Uterus (tissue), 4 donors: Measurements from ENCODE around the gene GNGT2. TPM values are rescaled to one million over a fixed set of nuclear protein-coding genes. Genes with fewer than 3 reads are reported as not detected.
A peak's percentile ranks its signal among the peaks of the same experiment; 100 is the strongest.

Source experiments
- DNase-seq, 2 donors: peaks; one replicate each; pipeline ENCODE4 v3.0.0-alpha.2; 2019 to 2020
- H3K27ac ChIP-seq, 2 donors: fragments of 200-600 bp; sonication (generic); 1 replicate in 1 of 2; 2 replicates in 1 of 2; pipeline ENCODE4 v1.5.1; 2016 to 2018
- H3K27me3 ChIP-seq, 2 donors: fragments of 200-600 bp; sonication (generic); one replicate each; pipeline ENCODE4 v1.5.1; 2018 to 2019; ENCODE audit warnings: control low read depth in 1 of 2
- H3K36me3 ChIP-seq, 2 donors: fragments of 200-600 bp; sonication (generic); one replicate each; pipeline ENCODE4 v1.5.1; 2019; ENCODE audit warnings: control low read depth in 1 of 2
- H3K4me1 ChIP-seq, 2 donors: fragments of 200-600 bp; sonication (generic); one replicate each; pipeline ENCODE4 v1.5.1; 2018 to 2019; ENCODE audit warnings: control low read depth in 1 of 2
- H3K4me3 ChIP-seq, 2 donors: fragments of 200-600 bp; sonication (generic); 1 replicate in 1 of 2; 2 replicates in 1 of 2; pipeline ENCODE4 v1.5.1; 2018 to 2019; ENCODE audit warnings: mild to moderate bottlenecking in 1 of 2
- H3K9me3 ChIP-seq, 2 donors: fragments of 200-600 bp; sonication (generic); one replicate each; pipeline ENCODE4 v1.5.1; 2019; ENCODE audit warnings: control low read depth in 1 of 2
- POLR2A ChIP-seq, 2 donors: fragments of 450-650 bp; IDR thresholded peaks; one replicate each; pipeline ENCODE4 v1.6.1; 2016; ENCODE audit warnings: antibody characterized with exemption in 2 of 2, mild to moderate bottlenecking in 1 of 2, moderate library complexity in 1 of 2
- intact Hi-C: fragments of 100-400 bp; cut with DNase I; formaldehyde crosslinking; loops from one replicate; pipeline ENCODE4 v1.15.1; 2023; ENCODE audit warnings: low total_unique reads
- total RNA-seq, 4 donors: library from RNA; depleted of rRNA in 3 of 4; stranded (reverse); fragments of >200 nt in 3 of 4; gene quantifications; one replicate each; pipeline versions ENCODE4 v1.1.0 to v1.2.4, GENCODE V29; 2014 to 2023
- TF ChIP-seq, protein P1 (sequence below), 4 experiments: fragments of 200-600 bp in 2 of 4; fragments of 450-650 bp in 2 of 4; sonication (generic) in 2 of 4; IDR thresholded peaks; one replicate each; pipeline ENCODE4 v1.5.1; 2016 to 2019; ENCODE audit warnings: antibody characterized with exemption in 4 of 4, mild to moderate bottlenecking in 2 of 4, moderate library complexity in 1 of 4
- donor health status: DM: yes; HTN: yes; CAD: no.

GNGT2 gene
- total RNA-seq, 4 donors from 2014 or later: 5.5 to 6.7 TPM; not detected in 2

DNA sequence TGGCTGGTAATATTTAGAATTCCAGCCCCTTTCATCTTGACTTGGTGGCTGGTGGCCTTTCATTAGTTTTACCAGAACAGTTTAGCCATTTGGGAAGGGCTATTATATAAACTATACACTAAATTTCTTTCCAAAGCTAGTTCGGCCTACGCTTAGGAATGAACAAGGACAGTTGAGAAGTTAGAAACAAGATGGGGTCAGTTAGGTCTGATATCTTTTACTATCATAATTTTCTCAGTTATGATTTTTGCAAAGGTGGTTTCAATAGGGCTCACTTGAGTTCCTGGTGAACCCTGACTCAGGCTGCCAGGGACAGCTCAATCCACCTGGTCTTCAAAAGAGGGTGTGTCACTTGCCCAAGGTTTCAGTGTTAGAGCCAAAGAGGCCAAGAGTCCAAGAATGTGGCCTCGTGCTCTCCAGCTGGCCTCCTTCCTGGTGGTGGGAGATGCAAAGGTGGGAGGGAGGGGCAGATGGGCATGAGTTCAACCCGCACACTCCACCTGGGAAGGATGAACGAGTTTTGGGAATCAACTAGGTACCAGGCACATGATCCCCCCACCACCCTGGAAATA is 24.2 kb upstream of the GNGT2 start:
- no peak for TF ChIP-seq POLR2A (IDR thresholded peaks at IDR 0.05)
- Histone ChIP-seq H3K9me3 (no peaks in the 10 kb centered on the region), H3K4me3 (no peak overlapping the region), H3K36me3 (no peaks in the 10 kb centered on the region), H3K27ac (no peak overlapping the region), H3K4me1 (no peaks in the 10 kb centered on the region), H3K27me3 (no peaks in the 10 kb centered on the region)
- intact Hi-C loops: no loop called here
- no peak for DNase-seq

DNA sequence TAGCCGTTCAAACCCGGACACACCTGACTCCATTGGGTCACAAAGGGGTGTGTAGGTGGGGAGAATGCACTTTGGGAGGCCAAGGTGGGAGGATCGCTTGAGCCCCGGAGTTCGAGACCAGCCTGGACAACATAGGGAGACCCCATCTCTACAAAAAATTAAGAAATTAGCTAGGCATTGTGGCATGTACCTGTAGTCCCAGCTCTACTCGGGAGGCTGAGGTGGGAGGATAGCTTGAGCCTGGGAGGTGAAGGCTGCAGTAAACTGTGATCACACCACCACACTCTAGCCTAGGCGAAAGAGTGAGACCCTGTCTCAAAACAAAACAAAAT is 21.2 kb upstream of the GNGT2 start:
- no peak for TF ChIP-seq POLR2A (IDR thresholded peaks at IDR 0.05)
- TF ChIP-seq, protein P1, sequence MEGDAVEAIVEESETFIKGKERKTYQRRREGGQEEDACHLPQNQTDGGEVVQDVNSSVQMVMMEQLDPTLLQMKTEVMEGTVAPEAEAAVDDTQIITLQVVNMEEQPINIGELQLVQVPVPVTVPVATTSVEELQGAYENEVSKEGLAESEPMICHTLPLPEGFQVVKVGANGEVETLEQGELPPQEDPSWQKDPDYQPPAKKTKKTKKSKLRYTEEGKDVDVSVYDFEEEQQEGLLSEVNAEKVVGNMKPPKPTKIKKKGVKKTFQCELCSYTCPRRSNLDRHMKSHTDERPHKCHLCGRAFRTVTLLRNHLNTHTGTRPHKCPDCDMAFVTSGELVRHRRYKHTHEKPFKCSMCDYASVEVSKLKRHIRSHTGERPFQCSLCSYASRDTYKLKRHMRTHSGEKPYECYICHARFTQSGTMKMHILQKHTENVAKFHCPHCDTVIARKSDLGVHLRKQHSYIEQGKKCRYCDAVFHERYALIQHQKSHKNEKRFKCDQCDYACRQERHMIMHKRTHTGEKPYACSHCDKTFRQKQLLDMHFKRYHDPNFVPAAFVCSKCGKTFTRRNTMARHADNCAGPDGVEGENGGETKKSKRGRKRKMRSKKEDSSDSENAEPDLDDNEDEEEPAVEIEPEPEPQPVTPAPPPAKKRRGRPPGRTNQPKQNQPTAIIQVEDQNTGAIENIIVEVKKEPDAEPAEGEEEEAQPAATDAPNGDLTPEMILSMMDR (IDR thresholded peaks at IDR 0.05): no peak
- Histone ChIP-seq H3K4me3 (no peak overlapping the region), H3K27ac (no peak overlapping the region), H3K9me3 (no peaks in the 10 kb centered on the region), H3K4me1 (no peaks in the 10 kb centered on the region), H3K27me3 (no peaks in the 10 kb centered on the region), H3K36me3 (no peaks in the 10 kb centered on the region)
- DNase-seq: no peak
- intact Hi-C loops: no loop called here

DNA sequence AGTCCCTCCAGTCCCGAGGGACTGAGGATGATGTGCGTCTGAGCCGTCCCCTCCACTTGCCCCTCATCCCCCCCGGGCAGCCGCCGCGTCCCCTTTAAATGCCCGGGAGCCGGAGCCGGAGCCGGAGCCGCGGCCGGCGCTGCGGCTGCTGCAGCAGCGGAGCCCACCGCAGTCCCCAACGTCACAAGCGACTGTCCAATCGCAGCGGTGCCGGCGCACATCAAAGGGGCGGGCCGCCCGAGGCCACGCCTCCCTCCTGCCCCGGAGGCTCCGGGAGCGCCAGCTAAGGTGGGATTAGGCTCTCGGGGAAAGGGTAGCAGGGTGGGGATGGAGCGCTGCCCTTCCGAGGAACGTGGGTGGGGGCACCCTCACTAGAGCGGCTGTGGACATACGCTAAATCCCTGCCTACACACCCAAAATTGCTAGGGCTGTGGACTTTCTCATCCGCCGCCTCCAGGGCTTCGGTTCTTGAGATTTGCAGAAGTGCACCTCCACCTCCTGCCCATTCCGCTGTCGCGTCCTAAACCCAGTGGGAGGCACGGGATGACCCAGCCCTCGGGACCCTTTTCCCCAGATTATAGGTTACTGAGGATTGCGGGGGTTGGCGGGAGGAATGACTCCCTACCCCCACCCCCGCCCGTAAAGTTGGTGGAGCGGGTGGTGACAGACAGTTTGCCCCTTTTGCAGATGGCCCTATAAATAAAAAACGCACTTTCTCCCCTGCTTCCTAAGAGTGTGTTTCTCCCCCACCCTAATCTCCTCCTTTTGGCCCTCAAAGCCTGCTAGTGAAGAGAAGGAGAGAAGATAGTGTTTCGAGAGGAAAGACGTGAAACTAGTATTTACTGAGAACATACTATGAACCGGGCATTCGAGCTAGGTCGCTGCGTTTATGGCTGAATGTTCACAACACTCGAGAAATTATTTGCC is 20.5 kb upstream of the GNGT2 start, which contains the start of gene PHOSPHO1:
Gene PHOSPHO1, minus strand, starts transcription at position 152 of the 927 bp plus-strand sequence. CDS start 4,096 bp downstream, outside the sequence.
- DNase-seq: peak; percentile 74 to 78
- Histone ChIP-seq H3K4me3 (peak within 1 kb of the TSS; percentile 31 to 39), H3K9me3 (no peaks in the 10 kb centered on the region), H3K36me3 (no peaks in the 10 kb centered on the region), H3K4me1 (no peaks in the 10 kb centered on the region), H3K27me3 (no peaks in the 10 kb centered on the region), H3K27ac (no peak within 1 kb of the TSS)
- TF ChIP-seq, protein P1 (IDR thresholded peaks at IDR 0.05): no peak
- TF ChIP-seq POLR2A (IDR thresholded peaks at IDR 0.05): peak in 1 of 2 donors; percentile 11
- intact Hi-C loops: no loop called here

DNA sequence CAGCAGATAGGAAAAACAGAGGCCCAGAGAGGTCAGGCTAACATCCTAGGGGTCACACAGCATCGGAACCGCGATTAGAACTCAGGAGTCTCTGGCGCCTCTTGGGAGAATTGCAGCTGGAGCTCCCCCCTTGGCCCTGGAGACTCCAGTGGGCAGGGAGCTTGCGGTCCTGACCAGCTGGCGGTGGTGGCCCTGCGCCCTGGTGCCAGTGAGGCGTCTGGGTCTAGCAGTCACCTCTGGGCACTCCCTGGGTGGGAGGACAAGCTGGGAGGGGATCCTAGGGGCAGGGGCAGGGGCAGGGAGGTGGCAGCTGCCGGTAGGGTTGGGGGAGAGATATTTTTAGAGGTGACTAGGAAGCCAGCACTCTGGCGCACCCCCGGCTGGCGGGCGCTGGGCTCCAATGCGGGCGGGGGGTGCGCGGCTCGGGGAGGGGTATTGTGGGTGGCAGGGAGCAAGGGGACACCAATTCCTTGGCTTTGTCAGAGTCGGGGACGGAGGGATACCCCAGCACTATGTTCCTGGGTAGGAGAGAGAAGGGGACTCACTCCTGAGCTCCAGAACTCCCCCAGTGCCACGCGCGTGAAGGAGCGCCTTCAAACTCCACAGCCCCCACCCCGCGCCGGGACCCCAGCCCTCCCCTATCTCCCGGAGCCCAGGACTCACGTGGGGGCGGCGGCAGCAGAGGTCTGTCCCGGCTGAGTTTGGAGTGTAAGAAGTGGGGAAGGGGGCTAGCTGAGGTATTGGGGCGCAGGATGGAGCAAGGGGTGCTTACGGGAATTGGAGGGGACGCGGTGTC is 19.6 kb upstream of the GNGT2 start:
- Histone ChIP-seq H3K4me3 (peak overlapping the region; percentile 31 to 39), H3K9me3 (no peaks in the 10 kb centered on the region), H3K36me3 (no peaks in the 10 kb centered on the region), H3K4me1 (no peaks in the 10 kb centered on the region), H3K27me3 (no peaks in the 10 kb centered on the region), H3K27ac (no peak overlapping the region)
- intact Hi-C loops: loop anchor here (10.0 kb wide), 1 partner anchor 55 kb away; no protein-coding TSS in a partner anchor
- DNase-seq: no peak
- no peak for TF ChIP-seq POLR2A (IDR thresholded peaks at IDR 0.05)
- TF ChIP-seq, protein P1 (IDR thresholded peaks at IDR 0.05): no peak

DNA sequence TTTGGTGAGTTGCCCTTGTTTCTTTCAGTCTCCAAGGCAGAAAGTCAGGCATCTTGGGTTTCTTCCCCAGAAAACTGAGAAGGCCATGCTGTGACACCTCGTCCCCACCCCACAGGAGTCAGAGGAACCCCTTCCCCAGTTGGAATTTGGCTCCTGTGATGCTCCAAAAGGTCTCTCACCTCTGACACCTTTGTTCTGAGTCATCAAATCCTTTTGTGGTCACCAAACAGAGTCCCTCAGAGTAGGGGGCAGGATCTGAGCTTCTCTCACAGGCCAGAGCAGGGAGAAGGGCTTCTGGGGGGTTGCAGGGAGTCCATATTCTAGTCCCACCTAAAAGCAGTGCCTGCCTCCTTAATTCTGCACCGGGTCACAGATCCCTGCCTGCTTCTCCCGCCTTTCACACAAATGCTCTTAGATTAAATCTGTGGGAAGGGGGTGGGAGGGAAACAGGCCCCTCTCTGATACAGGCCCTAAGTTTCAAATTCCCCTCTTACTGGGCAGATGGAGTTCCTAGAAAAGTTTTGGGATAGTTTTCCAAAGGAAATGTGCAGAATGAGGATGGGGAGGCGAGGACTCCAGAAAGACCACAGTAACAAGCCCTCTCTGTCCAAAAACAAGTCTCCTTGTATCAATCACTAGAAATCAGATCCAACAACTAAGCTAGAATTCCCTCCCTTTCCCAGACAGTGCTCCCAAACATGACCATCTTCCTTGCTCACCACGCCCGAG is 18.9 kb upstream of the GNGT2 start:
- DNase-seq: no peak
- Histone ChIP-seq H3K27me3 (peaks cover 0 to 2% of the 10 kb centered on the region in 2 donors), H3K36me3 (no peaks in the 10 kb centered on the region), H3K4me3 (no peak overlapping the region), H3K4me1 (peaks cover 0 to 7% of the 10 kb centered on the region in 2 donors), H3K27ac (no peak overlapping the region), H3K9me3 (no peaks in the 10 kb centered on the region)
- TF ChIP-seq POLR2A (IDR thresholded peaks at IDR 0.05): no peak
- TF ChIP-seq, protein P1 (IDR thresholded peaks at IDR 0.05): no peak
- intact Hi-C loops: loop anchor here (10.0 kb wide), 1 partner anchor 54 kb away; no protein-coding TSS in a partner anchor
